B cell (primary cell): Measurements from ENCODE around the gene EP300. TPM values are rescaled to one million over a fixed set of nuclear protein-coding genes. Genes with fewer than 3 reads are reported as not detected.

Source experiments
- ATAC-seq: fragments of 200-7000 bp; cut with Tn5 transposase; one replicate; pipeline ENCODE4 v1.10.0; 2021; ENCODE audit warnings: low read depth, mild to moderate bottlenecking, moderate number of reproducible peaks, moderate library complexity
- CTCF ChIA-PET: fragments of 350-600 bp; sonication (Branson Sonifier 250); formaldehyde crosslinking; loops from one replicate; lab custom pipeline; 2021; ENCODE audit warnings: antibody characterized with exemption, inconsistent platforms; lab: Charles Lee
- POLR2A ChIA-PET: fragments of 350-600 bp; sonication (Branson Sonifier 250); formaldehyde crosslinking; loops from one replicate; lab custom pipeline; 2021; ENCODE audit warnings: antibody characterized with exemption; lab: Charles Lee
- DNase-seq: peaks from one replicate; pipeline ENCODE4 v3.0.0; 2013
- H2AFZ ChIP-seq: 2 replicates; pipeline ENCODE4 v1.6.1; 2012; ENCODE audit warnings: mild to moderate bottlenecking, low read depth, low read length; ENCODE audit not compliant: insufficient read depth, poor library complexity, severe bottlenecking
- H3K27ac ChIP-seq, 2 donors: 1 replicate in 1 of 2; 2 replicates in 1 of 2; pipeline ENCODE4 v1.5.1; 2012 to 2013; ENCODE audit warnings: low read length in 2 of 2, mild to moderate bottlenecking in 2 of 2, moderate library complexity in 1 of 2
- H3K27me3 ChIP-seq, 4 experiments: fragments of 200-600 bp in 1 of 4; sonication (generic) in 1 of 4; replicated peaks in 1 of 4; 1 replicate in 2 of 4; 2 replicates in 2 of 4; pipeline versions ENCODE4 v1.6.1 to v1.7.0; 2013 to 2016; ENCODE audit warnings: low read length in 3 of 4, mild to moderate bottlenecking in 2 of 4, mixed read lengths in 1 of 4, moderate library complexity in 1 of 4; ENCODE audit not compliant: insufficient read depth in 4 of 4, control insufficient read depth in 3 of 4; ENCODE audit errors: control extremely low read depth in 1 of 4
- H3K36me3 ChIP-seq, 2 experiments: replicated peaks in 1 of 2; 1 replicate in 1 of 2; 2 replicates in 1 of 2; pipeline versions ENCODE4 v1.6.1 to v1.7.1; 2013; ENCODE audit warnings: low read length in 1 of 2; ENCODE audit not compliant: insufficient read depth in 2 of 2, control insufficient read depth in 1 of 2; ENCODE audit errors: control extremely low read depth in 1 of 2, extremely low read depth in 1 of 2
- H3K4me1 ChIP-seq, 2 donors: fragments of 200-600 bp in 1 of 2; sonication (generic) in 1 of 2; 1 replicate in 1 of 2; 2 replicates in 1 of 2; pipeline versions ENCODE4 v1.5.1 to v1.6.1; 2013 to 2017; ENCODE audit warnings: low read length in 2 of 2; ENCODE audit not compliant: control insufficient read depth in 2 of 2, insufficient read depth in 2 of 2
- H3K4me2 ChIP-seq: replicated peaks from 2 replicates; pipeline ENCODE3; 2012; ENCODE audit warnings: mild to moderate bottlenecking, low read depth, low read length; ENCODE audit not compliant: poor library complexity, severe bottlenecking
- H3K4me3 ChIP-seq, 5 experiments: fragments of 200-600 bp in 1 of 5; sonication (generic) in 1 of 5; 1 replicate in 3 of 5; 2 replicates in 2 of 5; pipeline versions ENCODE4 v1.5.1 to v1.7.0; 2011 to 2016; ENCODE audit warnings: low read length in 4 of 5, mild to moderate bottlenecking in 4 of 5, low read depth in 2 of 5, control low read depth in 1 of 5, moderate library complexity in 1 of 5; ENCODE audit not compliant: insufficient read depth in 1 of 5; ENCODE audit errors: control extremely low read depth in 1 of 5, extremely low read depth in 1 of 5
- H3K79me2 ChIP-seq: fragments of 200-600 bp; sonication (generic); one replicate; pipeline ENCODE4 v1.6.0; 2016; ENCODE audit warnings: low read length; ENCODE audit not compliant: control insufficient read depth, insufficient read depth
- H3K9ac ChIP-seq: fragments of 200-600 bp; sonication (generic); 2 replicates; pipeline ENCODE4 v1.6.1; 2017; ENCODE audit warnings: mild to moderate bottlenecking, low read length, moderate library complexity
- H3K9me3 ChIP-seq, 3 donors: one replicate each; pipeline versions ENCODE4 v1.6.1 to v1.7.1; 2013; ENCODE audit warnings: low read length in 2 of 3; ENCODE audit not compliant: control insufficient read depth in 2 of 3, insufficient read depth in 1 of 3; ENCODE audit errors: control extremely low read depth in 1 of 3
- H4K20me1 ChIP-seq: 2 replicates; pipeline ENCODE4 v1.6.0; 2012; ENCODE audit warnings: mild to moderate bottlenecking, low read length; ENCODE audit not compliant: insufficient read depth, control insufficient read depth, poor library complexity, severe bottlenecking
- H3K27ac Mint-ChIP-seq: one replicate; pipeline ENCODE4 v1.8.0; 2021; ENCODE audit warnings: mixed read lengths
- H3K27me3 Mint-ChIP-seq: one replicate; pipeline ENCODE4 v1.8.0; 2021; ENCODE audit warnings: mixed read lengths
- H3K4me1 Mint-ChIP-seq: one replicate; pipeline ENCODE4 v1.8.0; 2021; ENCODE audit warnings: mixed read lengths
- H3K4me3 Mint-ChIP-seq: one replicate; pipeline ENCODE4 v1.8.0; 2021; ENCODE audit warnings: mixed read lengths
- H3K9me3 Mint-ChIP-seq: one replicate; pipeline ENCODE4 v1.8.0; 2022; ENCODE audit warnings: mixed read lengths; ENCODE audit not compliant: insufficient read depth
- CTCF ChIP-seq: fragments of 200-600 bp; IDR thresholded peaks from one replicate; pipeline ENCODE4 v1.8.0; 2022; ENCODE audit warnings: antibody characterized with exemption, mild to moderate bottlenecking
- EZH2 ChIP-seq: IDR thresholded peaks from 2 replicates; pipeline ENCODE4 v1.6.1; 2012; ENCODE audit warnings: borderline replicate concordance, low read depth, mild to moderate bottlenecking, moderate library complexity, low read length; ENCODE audit not compliant: insufficient read depth, poor library complexity, severe bottlenecking
- WGBS: methylation state at CpG from one replicate; pipeline ENCODE4 v1.1.5; 2013; ENCODE audit warnings: missing lambda C conversion rate; ENCODE audit not compliant: insufficient coverage; 5-methylcytosine and 5-hydroxymethylcytosine counted together
- intact Hi-C: fragments of 100-400 bp; cut with micrococcal nuclease; formaldehyde crosslinking; loops from one replicate; pipeline ENCODE4 v1.10.0; 2022
- polyA plus RNA-seq: library from polyadenylated mRNA; depleted of rRNA; stranded (reverse); fragments of >200 nt; gene quantifications from 2 replicates; pipeline ENCODE4 v1.2.3, GENCODE V29; 2012
- total RNA-seq, 2 donors: library from RNA; stranded (reverse); fragments of 120-200 nt in 1 of 2; gene quantifications; 1 replicate in 1 of 2; 2 replicates in 1 of 2; pipeline versions ENCODE4 v1.2.3 to v1.2.4, GENCODE V29; 2013 to 2022

EP300 gene
- total and polyA plus RNA-seq, 2 donors (not counting 1 experiment from before 2014, with no cell fraction given) = 73.3 to 185 TPM

GRCh38 chr22:41181349-41182241 is 89.2 kb downstream of the EP300 start:
- Histone ChIP-seq H3K9me3 (peaks cover 0 to 4% (median 0%) of the 10 kb centered on the region in 3 donors), H3K36me3 (peaks cover 3 to 38% of the 10 kb centered on the region in 2 experiments), H3K4me2 (no peak overlapping the region), H3K4me3 (no peak overlapping the region), H3K9ac (no peak overlapping the region), H3K27ac (no peak overlapping the region), H4K20me1 (peaks cover 28% of the 10 kb centered on the region), H3K27me3 (no peaks in the 10 kb centered on the region), H2AFZ (no peak overlapping the region), H3K79me2 (no peaks in the 10 kb centered on the region), H3K4me1 (no peaks in the 10 kb centered on the region)
- Mint-ChIP-seq H3K9me3 (no peaks in the 10 kb centered on the region), H3K4me3 (no peak overlapping the region), H3K27me3 (no peaks in the 10 kb centered on the region), H3K27ac (peak overlapping the region; percentile 13), H3K4me1 (peaks cover 14% of the 10 kb centered on the region)
- ATAC-seq (no peak), DNase-seq (no peak)
- POLR2A ChIA-PET = interaction anchor here (0.6 kb wide), 1 partner anchor 836 kb away, joined by 4 read pairs; no protein-coding TSS in a partner anchor
- WGBS = 75% methylated on average over 14 of the region's 15 CpGs
- CTCF ChIA-PET = interaction anchor here (1.1 kb wide), 1 partner anchor 56 kb away, joined by 4 read pairs; no protein-coding TSS in a partner anchor
- TF ChIP-seq EZH2 (no peak), CTCF (no peak)
- intact Hi-C loops = no loop called here

DNA sequence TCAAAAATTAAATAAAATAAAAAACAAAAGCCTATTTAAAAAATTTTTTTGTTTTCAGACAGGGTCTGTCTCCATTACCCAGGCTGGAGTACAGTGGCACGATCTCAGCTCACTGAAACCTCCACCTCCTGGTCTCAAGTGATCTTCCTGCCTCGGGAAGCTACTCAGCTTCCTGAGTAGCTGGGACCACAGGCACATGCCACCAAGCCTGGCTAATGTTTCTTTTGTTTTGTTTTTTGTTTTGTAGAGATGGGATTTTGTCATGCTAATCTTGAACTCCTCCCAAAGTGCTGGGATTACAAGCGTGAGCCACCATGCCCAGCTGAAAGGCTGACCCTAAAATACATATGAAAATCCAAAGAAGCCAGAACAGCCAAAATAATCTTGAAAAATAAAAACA is 92.3 kb downstream of the EP300 start:
- H3K4me1 Mint-ChIP-seq = peaks cover 8% of the 10 kb centered on the region
- H3K9me3 Mint-ChIP-seq = no peaks in the 10 kb centered on the region
- no peak overlapping the region for H3K4me3 Mint-ChIP-seq
- Histone ChIP-seq H3K27me3 (no peaks in the 10 kb centered on the region), H3K36me3 (peaks cover 0 to 11% of the 10 kb centered on the region in 2 experiments), H3K9me3 (peaks cover 0 to 4% (median 0%) of the 10 kb centered on the region in 3 donors), H4K20me1 (peaks cover 6% of the 10 kb centered on the region), H3K27ac (no peak overlapping the region), H3K79me2 (no peaks in the 10 kb centered on the region), H3K4me1 (no peaks in the 10 kb centered on the region), H3K9ac (no peak overlapping the region), H3K4me2 (no peak overlapping the region), H3K4me3 (no peak overlapping the region), H2AFZ (no peak overlapping the region)
- ATAC-seq (no peak), DNase-seq (no peak)
- WGBS = 100% methylated on average over 1 of the region's 3 CpGs
- H3K27ac Mint-ChIP-seq = no peak overlapping the region
- no peaks in the 10 kb centered on the region for H3K27me3 Mint-ChIP-seq
- ChIA-PET POLR2A (no interaction called here), CTCF (interaction anchor here (0.9 kb wide), 1 partner anchor 52 kb away, joined by 3 read pairs; no protein-coding TSS in a partner anchor)
- intact Hi-C loops = no loop called here
- no peak for TF ChIP-seq EZH2
- TF ChIP-seq CTCF = no peak
